Measurements from ENCODE around the gene NUP98. TPM values are rescaled to one million over a fixed set of nuclear protein-coding genes. Genes with fewer than 3 reads are reported as not detected.
A peak's percentile ranks its signal among the peaks of the same experiment; 100 is the strongest.

The NUP98 gene
- total RNA-seq, 2 donors from 2014 or later = 135 to 216 TPM

GRCh38 chr11:3825473-3826154 lies 28.3 kb upstream of the NUP98 start:
- Histone ChIP-seq H3K4me1 (ENCODE audit: control insufficient read depth in 1 of 2, low read depth in 2 of 2) (no peaks in the 10 kb centered on the region), H3K27ac (no peak overlapping the region), H3K36me3 (peaks cover 26% of the 10 kb centered on the region), H3K9me3 (no peaks in the 10 kb centered on the region), H3K27me3 (replicated peaks; ENCODE audit: insufficient read depth) (no peaks in the 10 kb centered on the region), H3K4me3 (no peak overlapping the region)
- DNase-seq (ENCODE audit: low spot score) (no peak), ATAC-seq (ENCODE audit: insufficient number of reproducible peaks, low FRiP score, low read depth) (no peak)
- TF ChIP-seq CTCF (IDR thresholded peaks at IDR 0.05) = no peak

GRCh38 chr11:3824714-3825472 lies 27.5 kb upstream of the NUP98 start:
- no peaks in the 10 kb centered on the region for H3K4me1 ChIP-seq (ENCODE audit: control insufficient read depth in 1 of 2, low read depth in 2 of 2)
- H3K36me3 ChIP-seq = peaks cover 20% of the 10 kb centered on the region
- no peak for DNase-seq (ENCODE audit: low spot score)
- TF ChIP-seq CTCF (IDR thresholded peaks at IDR 0.05) = peak; percentile 44
- H3K9me3 ChIP-seq = no peaks in the 10 kb centered on the region
- no peak overlapping the region for H3K27ac ChIP-seq
- ATAC-seq (ENCODE audit: insufficient number of reproducible peaks, low FRiP score, low read depth) = no peak
- H3K4me3 ChIP-seq = no peak overlapping the region
- no peaks in the 10 kb centered on the region for H3K27me3 ChIP-seq (replicated peaks; ENCODE audit: insufficient read depth)

- no peaks in the 10 kb centered on the region for H3K4me1 ChIP-seq (ENCODE audit: control insufficient read depth in 1 of 2, low read depth in 2 of 2)
- no peaks in the 10 kb centered on the region for H3K27me3 ChIP-seq (replicated peaks; ENCODE audit: insufficient read depth)
- no peak overlapping the region for H3K27ac ChIP-seq
- H3K36me3 ChIP-seq = peaks cover 20% of the 10 kb centered on the region
- ATAC-seq (ENCODE audit: insufficient number of reproducible peaks, low FRiP score, low read depth) (no peak), DNase-seq (ENCODE audit: low spot score) (no peak)
- H3K4me3 ChIP-seq = no peak overlapping the region
- H3K9me3 ChIP-seq = no peaks in the 10 kb centered on the region
- TF ChIP-seq CTCF (IDR thresholded peaks at IDR 0.05) = no peak
These were observed 26.6 kb upstream of the NUP98 start for GRCh38 chr11:3823762-3824506.

- no peak for DNase-seq (ENCODE audit: low spot score)
- TF ChIP-seq CTCF (IDR thresholded peaks at IDR 0.05) = no peak
- no peak for ATAC-seq (ENCODE audit: insufficient number of reproducible peaks, low FRiP score, low read depth)
These were observed 25.9 kb upstream of the NUP98 start for GRCh38 chr11:3823303-3823702.

GRCh38 chr11:3822312-3822711 lies 25.0 kb upstream of the NUP98 start:
- TF ChIP-seq CTCF (IDR thresholded peaks at IDR 0.05) = no peak

More at GRCh38 chr11:3823303-3823702, 25.9 kb upstream of the NUP98 start:
- Histone ChIP-seq H3K4me1 (ENCODE audit: control insufficient read depth in 1 of 2, low read depth in 2 of 2) (no peaks in the 10 kb centered on the region), H3K9me3 (no peaks in the 10 kb centered on the region), H3K4me3 (no peak overlapping the region), H3K27ac (no peak overlapping the region), H3K36me3 (peaks cover 20% of the 10 kb centered on the region), H3K27me3 (replicated peaks; ENCODE audit: insufficient read depth) (no peaks in the 10 kb centered on the region)

More at GRCh38 chr11:3822312-3822711, 25.0 kb upstream of the NUP98 start:
- H3K27me3 ChIP-seq (replicated peaks; ENCODE audit: insufficient read depth) = no peaks in the 10 kb centered on the region
- no peak for ATAC-seq (ENCODE audit: insufficient number of reproducible peaks, low FRiP score, low read depth)
- peaks cover 11% of the 10 kb centered on the region for H3K36me3 ChIP-seq
- H3K9me3 ChIP-seq = no peaks in the 10 kb centered on the region
- H3K27ac ChIP-seq = no peak overlapping the region
- no peak overlapping the region for H3K4me3 ChIP-seq
- H3K4me1 ChIP-seq (ENCODE audit: control insufficient read depth in 1 of 2, low read depth in 2 of 2) = no peaks in the 10 kb centered on the region
- DNase-seq (ENCODE audit: low spot score) = no peak
